CD4-positive, alpha-beta T cell treated with Interleukin-1 beta for 1 hour (primary cell): Measurements from ENCODE around the gene UBTD1.
A peak's percentile ranks its signal among the peaks of the same experiment; 100 is the strongest.
"Not testable (repeated sequence)": the region's sequence is repeated elsewhere in the genome, so short reads cannot be mapped to it uniquely, and the experiment has no call there.

Experiments
- DNase-seq, 2 donors: peaks; one replicate each; pipeline ENCODE4 v3.0.0-alpha.2; 2020 to 2022

Gene UBTD1

GRCh38 chr10:97540669-97541500 lies 42.2 kb downstream of the UBTD1 start:
- no peak for DNase-seq

GRCh38 chr10:97542169-97543024 lies 43.7 kb downstream of the UBTD1 start:
- peak in 1 of 2 donors; percentile 29 for DNase-seq

DNA sequence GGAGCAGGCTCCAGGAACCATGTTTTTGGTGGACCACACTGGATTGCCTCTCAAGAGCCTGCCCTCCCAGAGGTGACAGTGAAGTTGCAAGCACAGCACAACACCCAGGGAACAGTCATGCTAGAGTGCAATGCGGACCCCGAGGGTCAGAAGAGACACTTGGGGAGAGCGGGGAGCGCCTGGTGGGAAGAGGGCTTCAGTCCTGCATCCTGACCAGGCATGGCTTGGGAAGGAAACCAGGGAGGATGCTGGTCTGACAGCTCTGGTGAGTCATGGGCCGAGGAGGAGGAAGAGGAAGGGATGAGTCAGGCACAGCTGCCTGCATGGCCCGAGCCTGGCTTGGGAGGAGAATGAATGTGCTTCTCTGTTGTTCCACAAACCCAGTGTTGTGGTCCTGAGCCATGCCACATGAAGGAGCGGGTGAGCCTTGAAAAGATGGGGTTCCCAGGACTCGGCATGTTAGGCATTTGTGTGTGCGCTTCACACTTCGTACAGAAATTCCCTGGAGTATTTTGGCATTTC lies 44.4 kb downstream of the UBTD1 start:
- DNase-seq, result peak in 1 of 2 donors; percentile 72

- no peak for DNase-seq
These were observed 47.9 kb downstream of the UBTD1 start for GRCh38 chr10:97546456-97547270.

- DNase-seq, result no peak
These were observed 48.5 kb downstream of the UBTD1 start for GRCh38 chr10:97547271-97547600.

DNA sequence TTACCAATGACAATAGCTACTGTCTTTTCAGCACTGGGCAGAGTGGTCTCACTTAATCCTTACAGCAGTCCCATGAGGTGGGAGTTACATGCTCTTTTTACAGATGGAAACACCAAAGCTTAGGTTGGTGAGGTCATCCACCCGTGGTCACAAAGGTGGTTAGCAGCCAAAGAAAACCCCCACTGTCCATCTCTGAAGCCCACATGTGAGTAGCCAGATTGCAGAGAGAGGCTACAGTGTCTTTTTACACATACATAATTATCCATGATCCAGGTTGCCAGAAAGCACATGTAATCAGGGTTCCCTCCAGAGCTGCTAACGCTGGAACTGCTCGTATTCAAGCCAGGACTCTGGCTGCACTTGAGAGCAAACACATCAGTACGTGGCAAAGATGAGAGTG lies 49.2 kb downstream of the UBTD1 start:
- DNase-seq, result no peak

DNA sequence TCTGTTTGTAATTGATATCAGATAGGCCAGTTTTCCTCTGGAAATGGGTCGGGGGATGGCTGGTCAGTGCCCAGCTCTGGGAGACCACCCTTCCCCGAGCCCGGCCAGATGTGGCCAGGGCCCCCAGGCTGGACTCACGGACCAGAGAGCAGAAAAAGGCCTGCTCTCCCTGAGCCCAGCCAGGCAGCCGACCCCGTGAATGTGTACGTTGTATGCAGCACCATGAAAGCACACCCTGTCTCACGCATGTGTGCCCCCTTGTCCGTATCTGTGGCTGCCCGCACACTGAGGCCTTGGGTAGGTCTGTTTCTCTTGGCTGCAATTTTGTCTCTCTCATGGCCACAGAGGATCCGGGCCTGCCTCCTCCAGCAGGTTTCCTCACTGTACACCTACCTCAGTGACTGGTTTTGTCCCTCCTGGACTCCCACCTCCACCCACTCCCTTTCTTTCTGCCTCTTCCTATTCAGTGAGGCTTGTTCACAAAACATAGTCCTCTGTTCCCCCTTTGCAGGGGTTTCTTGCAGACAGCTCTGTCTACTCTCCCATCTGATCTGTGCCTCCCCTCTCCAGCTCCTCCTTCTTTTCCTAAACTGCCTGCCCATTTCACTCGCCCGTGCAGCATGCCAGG lies 50.2 kb downstream of the UBTD1 start:
- no peak for DNase-seq

- no peak for DNase-seq
These were observed 51.0 kb downstream of the UBTD1 start for GRCh38 chr10:97549587-97550322.

DNA sequence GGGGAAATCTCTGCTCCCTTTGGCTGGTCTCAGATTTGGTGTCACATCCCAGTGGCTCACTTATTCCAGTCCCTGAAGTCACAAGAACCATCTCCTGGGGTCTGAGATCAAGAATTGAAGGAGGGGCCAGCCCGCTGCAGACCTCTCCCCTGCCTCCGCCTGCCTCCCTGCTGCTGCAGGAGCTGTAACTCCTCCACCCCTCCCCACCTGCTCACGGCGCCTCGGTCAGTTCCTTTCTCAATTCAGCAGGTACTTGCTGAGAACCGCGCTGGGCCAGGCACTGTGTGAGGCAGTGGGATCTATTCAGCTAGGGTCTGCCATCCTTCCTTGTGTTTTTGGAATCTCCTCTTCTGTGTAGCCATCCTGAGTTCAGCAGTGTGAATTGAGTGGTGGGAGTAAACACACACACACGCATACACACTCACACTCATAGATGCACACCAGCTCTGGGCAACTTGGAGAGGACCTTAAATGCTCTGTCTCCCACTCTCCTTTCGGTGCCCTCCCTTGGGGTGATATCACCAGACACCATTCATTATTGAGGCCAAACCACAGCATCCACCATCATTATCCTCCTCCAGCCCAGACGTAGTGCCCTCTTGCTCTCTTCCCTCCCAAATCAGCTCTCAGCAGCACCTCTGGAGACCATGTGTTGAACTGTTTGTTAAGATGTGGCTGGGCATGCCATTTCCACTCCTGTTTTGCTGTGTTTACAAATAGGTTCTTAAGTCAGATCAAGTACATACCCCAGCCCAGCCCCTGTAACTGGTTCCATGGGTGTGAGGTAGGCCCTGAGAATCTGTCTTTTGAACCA lies 51.8 kb downstream of the UBTD1 start:
- no peak for DNase-seq

GRCh38 chr10:97551271-97551670 lies 52.5 kb downstream of the UBTD1 start:
- no peak for DNase-seq

DNA sequence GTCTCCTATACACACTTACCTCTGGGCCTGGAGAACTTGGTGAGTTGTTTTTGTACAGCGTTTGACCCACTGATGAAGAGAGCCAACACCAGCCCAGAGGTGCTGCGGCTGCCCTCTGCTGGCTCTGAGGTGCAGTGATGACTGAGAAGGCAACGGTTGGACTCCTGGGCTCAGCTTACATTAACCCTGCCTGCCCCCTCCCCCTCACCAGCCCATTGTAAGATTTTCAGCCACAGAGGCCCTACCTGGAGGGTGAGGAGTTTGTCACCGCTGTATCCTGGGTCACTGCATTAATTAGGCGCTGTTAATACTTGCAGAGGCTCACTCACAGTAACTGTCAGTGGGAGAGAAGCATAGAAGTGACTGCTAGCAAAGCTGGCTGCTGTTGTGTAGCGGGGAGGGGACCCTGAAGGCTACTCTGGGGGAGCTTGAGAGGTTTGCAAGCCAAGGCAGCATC lies 54.9 kb downstream of the UBTD1 start:
- DNase-seq, result peak; percentile 56 to 61

- DNase-seq, result not testable (repeated sequence)
These were observed 55.6 kb downstream of the UBTD1 start for GRCh38 chr10:97554336-97554735.

DNA sequence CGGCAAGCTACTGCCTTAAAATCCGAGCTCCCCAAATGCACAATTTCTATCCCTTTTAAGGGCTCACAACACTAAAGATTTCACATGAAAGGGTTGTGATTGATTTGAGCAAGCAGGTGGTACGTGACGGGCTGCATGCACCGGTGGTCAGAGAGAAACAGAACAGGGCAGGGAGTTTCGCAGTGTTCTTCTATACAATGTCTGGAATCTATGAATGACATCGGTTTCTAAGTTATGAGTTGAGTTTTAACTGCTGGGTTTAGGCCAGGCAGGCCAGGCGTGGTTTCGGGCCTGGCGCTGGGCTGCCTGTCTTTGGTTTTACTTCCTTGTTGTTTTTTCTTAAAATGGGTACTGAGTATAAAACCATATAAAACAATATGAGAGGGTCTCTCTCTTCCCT lies 56.8 kb downstream of the UBTD1 start:
- not testable (repeated sequence) for DNase-seq

GRCh38 chr10:97560731-97561381 lies 62.1 kb downstream of the UBTD1 start:
- DNase-seq, result not testable (repeated sequence)

DNA sequence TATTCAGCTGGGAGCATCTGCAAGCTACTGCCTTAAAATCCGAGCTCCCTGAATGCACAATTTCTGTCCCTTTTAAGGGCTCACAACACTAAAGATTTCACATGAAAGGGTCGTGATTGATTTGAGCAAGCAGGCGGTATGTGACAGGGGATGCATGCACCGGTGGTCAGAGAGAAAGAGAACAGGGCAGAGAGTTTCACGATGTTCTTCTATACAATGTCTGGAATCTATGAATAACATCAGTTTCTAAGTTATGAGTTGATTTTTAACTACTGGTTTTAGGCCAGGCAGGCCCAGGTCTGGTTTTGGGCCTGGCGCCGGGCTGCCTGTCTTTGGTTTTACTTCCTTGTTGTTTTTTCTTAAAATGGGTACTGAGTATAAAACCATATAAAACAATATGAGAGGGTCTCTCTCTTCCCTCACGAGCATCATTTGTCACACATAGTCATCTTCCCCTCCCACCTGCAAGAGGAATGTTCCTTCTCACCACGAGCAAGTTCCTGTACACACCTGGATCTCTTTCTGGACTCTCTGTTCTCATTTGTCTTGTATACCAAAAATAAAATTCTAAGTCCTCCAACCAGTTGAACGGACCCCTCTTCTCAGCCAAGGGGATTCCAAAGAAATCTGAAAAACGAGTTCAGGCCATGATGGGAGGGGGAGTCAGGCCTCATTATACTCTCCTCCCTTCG lies 62.8 kb downstream of the UBTD1 start:
- DNase-seq, result not testable (repeated sequence)

DNA sequence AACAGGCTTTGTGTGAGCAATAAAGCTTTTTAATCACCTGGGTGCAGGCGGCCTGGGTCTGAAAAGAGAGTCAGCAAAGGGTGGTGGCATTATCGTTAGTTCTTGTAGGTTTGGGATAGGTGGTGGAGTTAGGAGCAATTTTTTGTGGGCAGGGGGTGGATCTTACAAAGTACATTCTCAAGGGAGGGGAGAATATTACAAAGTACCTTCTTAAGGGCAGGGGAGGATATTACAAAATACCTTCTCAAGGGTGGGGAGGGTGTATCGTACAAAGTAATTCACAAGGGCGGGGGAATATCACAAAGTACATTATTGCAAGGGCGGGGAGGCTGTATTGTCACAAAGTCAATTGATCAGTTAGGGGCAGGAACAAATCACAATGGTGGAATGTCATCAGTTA lies 63.6 kb downstream of the UBTD1 start:
- DNase-seq, result not testable (repeated sequence)

DNA sequence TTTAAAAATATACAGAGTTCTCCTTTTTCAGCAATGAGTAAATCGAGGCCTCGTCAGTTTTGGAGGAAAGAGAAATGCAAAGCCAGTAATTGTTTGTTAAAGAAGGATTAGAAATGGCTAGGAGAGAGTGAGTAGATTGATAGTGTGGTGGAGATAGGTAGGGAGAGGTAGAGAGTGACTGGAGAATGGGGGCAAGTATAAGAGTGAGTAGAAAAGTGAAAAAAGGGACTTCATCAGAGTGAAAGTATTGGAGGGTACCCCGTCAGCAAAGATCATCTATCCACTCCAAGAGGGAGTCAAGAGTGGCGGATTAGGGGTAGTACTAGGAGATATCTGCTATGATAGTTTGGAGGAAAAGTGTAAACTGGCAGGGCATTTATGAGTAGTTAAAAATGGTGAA lies 64.6 kb downstream of the UBTD1 start:
- no peak for DNase-seq

- no peak for DNase-seq
These were observed 66.1 kb downstream of the UBTD1 start for GRCh38 chr10:97564776-97565175.

DNA sequence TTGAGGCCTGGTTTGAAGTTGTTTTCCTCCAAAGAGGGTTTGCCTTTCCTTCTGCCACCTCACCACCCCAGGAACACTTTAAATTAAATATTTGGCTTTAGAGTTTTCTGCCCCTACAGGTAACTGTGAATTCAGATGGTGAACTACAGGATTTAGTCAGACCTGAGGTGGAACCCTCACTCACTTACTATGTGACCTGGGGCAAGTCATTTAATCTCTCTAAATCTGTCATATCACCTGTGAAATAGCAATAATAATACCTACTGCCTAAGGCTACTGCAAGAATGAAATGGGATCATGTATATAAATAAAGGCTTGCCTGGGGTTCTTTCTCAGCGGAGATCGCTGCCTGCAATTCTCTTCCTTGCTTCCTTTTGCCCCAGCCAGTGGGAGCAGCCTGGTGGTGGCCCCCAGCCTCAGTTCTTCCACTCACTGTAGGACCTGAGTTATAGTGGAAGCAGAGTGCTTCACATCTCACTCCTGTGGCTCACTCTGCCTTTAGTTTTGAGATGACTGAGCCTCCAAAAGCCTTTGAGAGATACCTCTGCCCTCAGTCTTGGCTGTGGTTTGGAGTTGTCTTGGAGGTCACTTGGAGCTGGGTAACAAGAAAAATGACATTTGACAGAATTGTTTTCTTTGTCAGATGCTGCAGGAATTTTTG lies 67.7 kb downstream of the UBTD1 start:
- no peak for DNase-seq
